Gastrocnemius medialis (tissue), 4 donors: ENCODE data around the gene CCDC134.

Source experiments
- CTCF ChIP-seq, 5 experiments: fragments of 450-650 bp in 3 of 5; fragments of 200-600 bp in 2 of 5; sonication (generic) in 2 of 5; IDR thresholded peaks in 4 of 5; conservative IDR thresholded peaks in 1 of 5; 1 replicate in 4 of 5; 2 replicates in 1 of 5; pipeline ENCODE4 v1.5.1; 2016 to 2019; ENCODE audit warnings: antibody characterized with exemption in 5 of 5, mild to moderate bottlenecking in 3 of 5, moderate library complexity in 3 of 5
- POLR2A ChIP-seq, 2 donors: fragments of 450-650 bp; IDR thresholded peaks; one replicate each; pipeline ENCODE4 v1.6.1; 2017; ENCODE audit warnings: antibody characterized with exemption in 2 of 2, mild to moderate bottlenecking in 2 of 2, moderate library complexity in 2 of 2

GRCh38 chr22:41777749-41778425, 22.6 kb upstream of the CCDC134 start:
- no peak for TF ChIP-seq CTCF (IDR thresholded peaks at IDR 0.05 in 4 of 5, conservative IDR thresholded peaks at IDR 0.05 in 1 of 5)
- no peak for TF ChIP-seq POLR2A (IDR thresholded peaks at IDR 0.05)
